HG03045 (cell line): ENCODE data around the gene ABCD4.
"Not testable (repeated sequence)": the region's sequence is repeated elsewhere in the genome, so short reads cannot be mapped to it uniquely, and the experiment has no call there.

Source experiments
- ATAC-seq: cut with Tn5 transposase; IDR thresholded peaks from one replicate; pipeline ENCODE4 v1.9.1; 2021; ENCODE audit warnings: mild to moderate bottlenecking, moderate library complexity; ENCODE audit not compliant: unreplicated experiment

The ABCD4 gene

DNA sequence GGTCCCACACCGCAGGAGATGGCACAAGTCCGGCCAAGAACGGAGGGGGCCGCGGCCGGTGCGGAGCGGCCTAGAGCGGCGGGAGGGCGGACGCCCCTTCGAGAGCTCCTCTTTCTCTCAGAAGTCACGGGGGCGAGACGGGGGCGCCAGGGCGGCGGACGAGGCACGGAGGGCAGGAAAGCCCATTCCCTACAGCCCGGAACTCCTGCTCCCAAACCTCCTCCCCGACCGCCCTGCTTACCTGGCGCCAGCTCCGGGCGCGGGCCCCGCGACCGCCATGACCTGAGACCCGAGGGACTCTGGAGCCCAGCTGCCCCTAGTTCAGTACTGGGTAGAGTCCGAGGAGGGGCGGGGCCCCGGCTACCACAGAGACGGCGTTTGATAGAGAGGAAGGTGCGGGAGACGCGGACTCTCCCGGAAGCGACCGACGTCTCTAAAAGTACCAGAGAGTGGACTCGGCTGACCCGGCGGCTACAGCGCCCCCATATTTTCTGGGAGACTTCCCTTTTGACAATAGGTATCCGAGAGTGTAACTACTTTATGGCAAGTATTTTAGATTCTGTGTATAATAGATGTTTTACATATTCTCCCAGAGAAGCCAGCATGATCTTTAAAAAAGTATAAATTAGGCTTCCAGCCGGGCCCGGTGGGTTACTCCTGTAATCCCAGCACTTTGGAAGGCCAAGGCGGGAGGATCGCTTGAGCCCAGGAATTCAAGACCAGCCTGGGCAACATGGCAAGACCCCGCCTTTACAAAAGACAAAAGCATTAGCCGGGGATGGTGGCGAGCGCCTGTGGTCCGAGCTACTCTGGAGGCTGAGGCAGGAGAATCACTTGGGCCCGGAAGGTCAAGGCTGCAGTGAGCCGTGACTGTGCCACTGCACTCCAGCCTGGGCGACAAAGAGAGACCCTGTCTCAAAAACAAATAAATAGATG lies at the start of gene ABCD4:
Gene ABCD4 (minus strand): TSS at position 301 of the 936 bp plus-strand sequence. CDS start 22 bp downstream, at position 279.
- ATAC-seq: peak; percentile 99

DNA sequence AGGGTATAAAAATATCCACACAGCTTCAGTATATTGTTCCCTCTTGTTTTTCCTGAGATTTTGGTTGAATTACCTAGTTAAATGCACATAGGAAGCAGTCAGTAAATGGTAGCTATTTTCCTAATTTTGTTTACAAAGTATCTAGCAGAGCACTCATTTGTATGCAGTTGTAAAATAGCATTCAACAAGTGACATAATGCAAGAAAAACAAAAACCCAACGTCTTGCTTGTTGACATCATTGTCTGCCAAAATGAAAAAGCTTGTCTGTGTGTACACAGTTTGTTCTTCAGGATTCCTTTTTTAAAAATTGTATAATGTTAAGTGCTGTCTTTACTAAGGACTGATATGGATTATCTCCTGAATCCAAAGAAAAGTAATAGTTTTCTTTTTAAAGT lies 48.2 kb upstream of the ABCD4 start:
- no peak for ATAC-seq

DNA sequence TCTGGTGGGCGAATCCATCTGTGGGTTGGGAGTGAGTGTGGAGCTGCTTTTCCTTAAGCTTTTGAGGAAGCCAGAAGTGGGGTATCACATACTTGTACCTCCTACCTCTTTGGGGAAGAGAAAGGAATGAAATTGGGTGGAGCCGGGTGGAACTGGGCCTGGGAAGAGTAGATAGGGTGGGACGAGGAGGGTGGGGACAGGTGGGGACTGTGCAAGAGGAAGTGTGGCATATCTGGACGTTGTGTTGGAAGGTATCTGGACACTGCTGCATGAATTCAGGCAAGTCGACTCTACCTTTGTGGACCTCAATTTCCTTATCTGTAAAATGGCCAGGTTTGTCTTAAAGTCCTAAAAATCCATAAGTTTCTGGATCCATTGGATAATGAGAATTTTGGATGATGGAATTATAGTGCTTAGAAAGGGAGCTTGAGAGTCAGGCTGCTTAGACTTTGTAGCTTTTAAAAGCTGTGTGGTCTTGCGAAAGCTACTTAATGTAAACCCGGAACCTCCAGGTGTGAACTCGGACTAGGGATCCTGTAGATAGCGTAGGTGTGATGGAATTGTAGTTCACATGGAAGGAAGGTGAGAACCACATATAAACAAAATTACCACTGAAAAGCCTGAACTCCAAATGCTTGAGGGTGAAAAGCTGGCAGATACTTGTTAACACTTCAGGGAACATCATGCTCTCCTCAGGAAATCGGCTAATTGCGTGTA lies 47.6 kb upstream of the ABCD4 start:
- ATAC-seq: no peak

- ATAC-seq: no peak
Observed at GRCh38 chr14:74349757-74350156, 47.0 kb upstream of the ABCD4 start.

GRCh38 chr14:74348735-74349463 lies 46.2 kb upstream of the ABCD4 start:
- no peak for ATAC-seq

DNA sequence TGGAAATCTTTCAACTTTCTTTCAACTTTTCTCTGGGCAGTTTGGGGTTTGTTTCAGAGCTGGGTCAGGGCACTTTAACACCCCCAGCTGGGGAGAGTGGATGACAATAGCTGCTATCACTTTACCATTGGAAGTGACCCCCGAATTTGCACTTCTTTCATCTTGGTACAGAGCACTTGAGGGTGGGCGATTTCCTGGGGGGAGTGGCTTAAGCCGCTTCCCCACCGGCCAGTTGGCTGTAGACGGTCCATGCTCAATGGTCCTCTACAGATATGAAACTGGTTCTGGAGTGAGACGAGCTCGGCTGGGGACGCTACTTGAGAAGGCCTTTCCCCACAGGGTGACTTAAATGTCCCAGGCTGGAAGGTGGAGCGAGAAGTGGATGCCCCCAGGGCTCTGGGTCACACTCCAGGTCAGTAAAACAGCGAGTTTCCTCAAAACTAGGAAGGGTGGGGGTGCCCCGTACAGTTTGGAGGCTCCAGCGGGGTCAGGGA lies 45.6 kb upstream of the ABCD4 start, which contains the start of gene VRTN:
Gene VRTN (plus strand): TSS at position 231 of the 494 bp plus-strand sequence. CDS start 8,313 bp downstream, outside the sequence.
- ATAC-seq: no peak

GRCh38 chr14:74347795-74348100 lies 45.0 kb upstream of the ABCD4 start:
- ATAC-seq: no peak

DNA sequence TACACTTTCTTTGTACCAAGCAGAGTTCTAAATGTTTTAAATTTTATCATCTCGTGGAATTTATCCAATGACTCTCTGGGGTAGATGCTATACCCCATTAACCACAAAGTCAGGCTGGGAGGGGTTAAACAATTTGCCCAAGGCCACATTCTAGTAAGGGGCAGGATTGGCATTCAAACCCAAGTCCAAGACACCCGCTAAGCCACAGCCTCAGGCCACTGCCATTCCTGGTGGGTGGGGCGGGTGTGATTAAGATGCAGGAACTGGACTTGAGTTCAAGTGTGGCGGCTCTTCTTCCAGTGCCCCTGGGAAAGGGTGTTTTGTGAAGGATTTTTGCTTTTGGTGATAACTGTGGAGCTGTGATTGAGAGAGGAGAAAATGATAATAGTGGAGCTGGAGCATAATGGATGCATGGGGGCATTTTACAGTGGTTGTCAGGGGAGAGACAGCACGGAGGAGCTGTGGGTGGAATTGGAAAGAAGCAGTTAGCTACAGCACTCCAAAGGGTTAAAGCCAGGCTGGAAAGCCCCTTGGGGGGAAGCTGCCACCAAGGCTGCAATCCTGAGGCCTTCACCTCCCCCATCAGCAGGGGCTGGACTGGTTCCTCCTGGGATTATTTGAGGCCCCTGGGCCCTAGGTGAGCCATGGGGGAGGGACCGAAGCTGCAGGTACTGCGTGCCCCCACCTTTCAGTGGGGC lies 44.5 kb upstream of the ABCD4 start:
- ATAC-seq: no peak

DNA sequence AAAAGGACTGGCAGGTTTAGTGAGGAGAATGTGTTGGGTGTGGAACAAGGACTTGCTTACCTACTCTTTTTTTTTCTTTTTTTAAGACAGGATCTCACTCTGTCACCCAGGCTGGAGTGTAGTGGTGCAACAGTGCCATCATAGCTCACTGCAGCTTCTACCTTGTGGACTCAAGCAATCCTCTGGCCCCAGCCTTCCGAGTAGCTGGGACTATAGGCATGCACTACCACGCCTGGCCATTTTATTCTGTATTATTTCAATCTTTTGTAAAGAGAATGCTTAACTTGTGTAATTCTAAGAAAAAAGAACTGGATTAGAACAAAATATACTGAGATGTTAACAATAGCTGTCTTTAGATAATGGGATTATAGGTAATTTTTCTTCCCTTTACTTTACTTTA lies 43.6 kb upstream of the ABCD4 start:
- ATAC-seq: no peak

- ATAC-seq: no peak
Observed at GRCh38 chr14:74333909-74334308, 31.2 kb upstream of the ABCD4 start.

- ATAC-seq: not testable (repeated sequence)
Observed at GRCh38 chr14:74329950-74330552, 27.3 kb upstream of the ABCD4 start.

DNA sequence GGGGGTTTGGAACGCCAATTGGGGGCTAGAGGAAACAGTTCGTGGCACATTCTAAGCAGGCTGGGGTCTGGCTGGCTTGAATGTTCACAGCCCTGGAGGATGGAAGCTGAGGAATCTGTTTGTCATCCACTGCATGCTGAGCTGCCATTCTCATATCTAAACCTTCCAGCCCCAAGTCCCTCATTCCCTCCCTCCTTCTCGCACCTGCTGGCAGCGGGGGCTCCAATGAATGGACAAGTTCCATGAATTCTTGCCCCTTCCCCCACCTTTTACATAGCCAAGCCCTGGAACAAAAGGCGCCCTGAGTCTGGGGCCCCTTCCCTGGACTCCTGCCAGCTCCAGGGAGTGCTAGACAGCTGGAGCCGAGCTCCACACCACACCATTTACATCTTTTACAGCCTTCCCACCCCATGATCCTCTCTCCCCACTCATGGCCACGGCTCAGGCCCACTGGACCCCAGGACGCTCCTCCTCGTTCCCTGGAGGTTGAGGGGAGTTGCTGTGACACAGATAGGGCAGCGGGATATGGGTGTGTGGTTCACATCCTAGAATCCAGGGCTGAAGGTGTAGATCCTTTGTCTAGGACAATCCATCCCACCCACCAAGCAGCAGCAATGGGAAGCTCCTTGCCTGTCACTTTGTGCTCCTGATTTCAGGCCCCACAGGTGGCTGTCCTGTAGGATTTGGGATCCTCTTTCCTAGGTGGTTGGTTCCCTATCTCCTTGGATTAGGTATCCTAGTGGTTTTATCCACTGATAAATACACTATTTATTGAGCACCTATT lies 23.8 kb upstream of the ABCD4 start:
- ATAC-seq: no peak

DNA sequence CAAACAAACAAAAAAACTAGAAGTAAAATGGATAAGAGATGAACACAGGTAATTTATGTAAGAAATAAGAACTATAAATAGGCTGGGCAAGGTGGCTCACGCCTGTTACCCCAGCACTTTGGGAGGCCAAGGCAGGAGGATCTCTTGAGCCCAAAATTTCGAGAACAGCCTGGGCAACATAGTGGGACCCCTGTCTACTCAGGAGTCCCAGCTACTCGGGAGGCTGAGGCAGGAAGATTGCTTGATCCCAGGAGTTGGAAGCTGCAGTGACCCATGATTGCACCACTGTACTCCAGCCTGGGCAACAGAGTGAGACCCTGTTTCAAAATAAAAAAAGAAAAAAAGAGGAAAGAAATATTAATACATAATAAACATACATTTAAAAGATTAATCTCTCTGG lies 22.7 kb upstream of the ABCD4 start:
- no peak for ATAC-seq

DNA sequence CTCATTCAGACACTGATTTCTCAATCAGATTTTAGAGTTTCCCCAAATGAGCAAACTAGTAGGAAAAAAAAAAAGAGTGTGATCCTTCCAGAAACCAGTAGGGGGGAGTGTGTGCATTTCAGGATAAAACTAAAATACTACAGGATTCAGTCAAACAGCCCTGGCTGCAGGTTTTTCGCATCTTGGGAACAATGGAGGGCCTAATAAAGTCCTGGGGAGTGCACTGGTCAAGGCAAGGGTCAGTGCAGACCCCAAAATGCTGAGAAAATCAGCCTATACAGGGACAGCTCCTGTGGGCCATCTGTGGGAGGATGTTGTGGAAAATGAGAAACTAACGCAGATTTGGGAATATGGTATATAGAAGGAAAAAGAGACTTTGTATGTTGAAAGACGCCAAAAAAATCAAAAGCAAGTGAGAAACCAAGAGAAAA lies 22.2 kb upstream of the ABCD4 start:
- ATAC-seq: no peak

GRCh38 chr14:74314576-74314975 lies 11.8 kb upstream of the ABCD4 start:
- ATAC-seq: no peak

DNA sequence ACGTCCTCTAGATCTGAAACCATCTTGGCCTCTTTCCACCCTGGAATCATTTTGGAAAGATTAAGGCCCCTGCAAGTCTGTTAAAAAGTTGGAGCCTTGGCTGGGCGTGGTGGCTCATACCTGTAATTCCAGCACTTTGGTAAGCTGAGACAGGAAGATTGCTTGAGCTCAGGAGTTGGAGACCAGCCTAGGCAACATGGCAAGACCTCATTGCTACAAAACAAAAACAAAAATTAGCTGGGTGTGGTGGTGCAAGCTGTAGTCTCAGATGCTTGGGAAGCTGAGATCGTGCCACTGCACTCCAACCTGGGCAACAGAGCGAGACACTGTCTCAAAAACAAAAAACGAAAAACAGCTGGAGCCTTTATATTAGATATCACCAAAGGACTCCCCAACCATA lies 10.9 kb upstream of the ABCD4 start:
- no peak for ATAC-seq

DNA sequence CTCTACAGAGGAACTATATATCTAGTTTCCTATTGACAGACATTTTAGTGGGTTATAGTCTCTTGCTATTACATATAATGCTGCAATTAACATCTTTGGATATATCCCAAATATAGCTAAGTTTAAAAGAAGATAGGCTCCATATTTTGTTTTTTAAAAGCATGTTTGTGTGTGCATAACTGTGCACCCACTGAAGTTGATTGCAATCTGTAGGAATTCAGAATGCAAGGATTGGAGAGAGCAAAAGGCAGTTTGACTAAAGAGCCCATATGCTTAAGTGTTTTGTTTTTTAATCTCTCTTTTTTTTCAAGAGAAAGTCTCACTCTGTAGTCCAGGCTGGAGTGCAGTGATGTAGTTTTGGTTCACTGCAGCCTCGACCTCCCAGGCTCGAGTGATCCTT lies 9.4 kb upstream of the ABCD4 start:
- no peak for ATAC-seq

- no peak for ATAC-seq
Observed at GRCh38 chr14:74309125-74310022, 6.6 kb upstream of the ABCD4 start.
